Vagina (tissue), 2 donors: ENCODE results near the gene TBC1D19. TPM values are rescaled to one million over a fixed set of nuclear protein-coding genes. Genes with fewer than 3 reads are reported as not detected.

Experiments used
- DNase-seq, 2 donors: peaks; one replicate each; pipeline ENCODE4 v3.0.0-alpha.2; 2017; ENCODE audit errors: extremely low spot score in 2 of 2
- H3K27ac ChIP-seq: fragments of 200-600 bp; sonication (generic); one replicate; pipeline ENCODE4 v1.5.1; 2019
- H3K27me3 ChIP-seq: fragments of 200-600 bp; sonication (generic); one replicate; pipeline ENCODE4 v1.5.1; 2019
- H3K36me3 ChIP-seq, 2 donors: fragments of 200-600 bp; sonication (generic); one replicate each; pipeline ENCODE4 v1.5.1; 2017 to 2019
- H3K4me1 ChIP-seq: fragments of 200-600 bp; sonication (generic); one replicate; pipeline ENCODE4 v1.5.1; 2019
- H3K4me3 ChIP-seq, 2 donors: fragments of 200-600 bp; sonication (generic); 1 replicate in 1 of 2; 2 replicates in 1 of 2; pipeline ENCODE4 v1.5.1; 2016 to 2019
- H3K9me3 ChIP-seq: fragments of 200-600 bp; sonication (generic); one replicate; pipeline ENCODE4 v1.5.1; 2019
- POLR2A ChIP-seq, 2 donors: fragments of 450-650 bp; IDR thresholded peaks; one replicate each; pipeline ENCODE4 v1.6.1; 2017; ENCODE audit warnings: antibody characterized with exemption in 2 of 2, mild to moderate bottlenecking in 2 of 2, moderate library complexity in 2 of 2
- POLR2AphosphoS5 ChIP-seq, 2 donors: sonication (generic); formaldehyde crosslinking; IDR thresholded peaks; one replicate each; pipeline ENCODE4 v1.9.0; 2017; ENCODE audit warnings: antibody characterized with exemption in 2 of 2, mild to moderate bottlenecking in 2 of 2, low read depth in 1 of 2; ENCODE audit not compliant: insufficient read depth in 1 of 2
- intact Hi-C: fragments of 100-400 bp; cut with DNase I; formaldehyde crosslinking; loops from one replicate; pipeline ENCODE4 v1.15.1; 2023
- total RNA-seq: library from RNA; depleted of rRNA; stranded (reverse); fragments of >200 nt; gene quantifications from one replicate; pipeline ENCODE4 v1.2.3, GENCODE V29; 2016
- TF ChIP-seq, protein P1 (sequence below), 3 experiments: fragments of 450-650 bp in 2 of 3; fragments of 200-600 bp in 1 of 3; sonication (generic) in 1 of 3; IDR thresholded peaks; one replicate each; pipeline ENCODE4 v1.5.1; 2017 to 2019; ENCODE audit warnings: antibody characterized with exemption in 3 of 3, mild to moderate bottlenecking in 2 of 3, moderate library complexity in 2 of 3

Gene TBC1D19
- total RNA-seq, 1 donor from 2014 or later, result 10.8 TPM

DNA sequence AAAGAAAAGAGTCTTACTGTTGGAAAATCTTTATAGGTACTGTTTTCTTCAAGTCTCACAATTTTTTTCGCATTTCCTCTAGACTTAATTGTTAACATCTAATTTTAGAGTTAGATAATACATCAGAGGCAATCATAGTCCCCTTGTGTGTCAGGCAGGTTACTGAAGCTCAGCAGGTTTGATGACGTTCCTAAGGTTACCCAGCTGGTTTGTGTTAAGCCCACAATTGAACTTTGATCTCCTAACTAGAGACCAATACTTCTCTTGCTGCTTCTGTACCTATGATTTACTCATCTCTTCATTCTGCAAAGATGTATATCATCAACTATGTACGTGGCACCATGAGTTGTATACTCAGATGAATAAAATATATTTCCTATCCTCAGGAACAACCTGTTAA, 145.1 kb downstream of the TBC1D19 start:
- no peak for TF ChIP-seq POLR2A (IDR thresholded peaks at IDR 0.05)
- TF ChIP-seq POLR2AphosphoS5 (IDR thresholded peaks at IDR 0.05; ENCODE audit: insufficient read depth in 1 of 2, low read depth in 1 of 2), result no peak
- TF ChIP-seq, protein P1, sequence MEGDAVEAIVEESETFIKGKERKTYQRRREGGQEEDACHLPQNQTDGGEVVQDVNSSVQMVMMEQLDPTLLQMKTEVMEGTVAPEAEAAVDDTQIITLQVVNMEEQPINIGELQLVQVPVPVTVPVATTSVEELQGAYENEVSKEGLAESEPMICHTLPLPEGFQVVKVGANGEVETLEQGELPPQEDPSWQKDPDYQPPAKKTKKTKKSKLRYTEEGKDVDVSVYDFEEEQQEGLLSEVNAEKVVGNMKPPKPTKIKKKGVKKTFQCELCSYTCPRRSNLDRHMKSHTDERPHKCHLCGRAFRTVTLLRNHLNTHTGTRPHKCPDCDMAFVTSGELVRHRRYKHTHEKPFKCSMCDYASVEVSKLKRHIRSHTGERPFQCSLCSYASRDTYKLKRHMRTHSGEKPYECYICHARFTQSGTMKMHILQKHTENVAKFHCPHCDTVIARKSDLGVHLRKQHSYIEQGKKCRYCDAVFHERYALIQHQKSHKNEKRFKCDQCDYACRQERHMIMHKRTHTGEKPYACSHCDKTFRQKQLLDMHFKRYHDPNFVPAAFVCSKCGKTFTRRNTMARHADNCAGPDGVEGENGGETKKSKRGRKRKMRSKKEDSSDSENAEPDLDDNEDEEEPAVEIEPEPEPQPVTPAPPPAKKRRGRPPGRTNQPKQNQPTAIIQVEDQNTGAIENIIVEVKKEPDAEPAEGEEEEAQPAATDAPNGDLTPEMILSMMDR (IDR thresholded peaks at IDR 0.05), result no peak
- Histone ChIP-seq H3K4me1 (no peaks in the 10 kb centered on the region), H3K36me3 (peaks cover 0 to 6% of the 10 kb centered on the region in 2 donors), H3K9me3 (no peaks in the 10 kb centered on the region), H3K27ac (no peak overlapping the region), H3K4me3 (no peak overlapping the region), H3K27me3 (no peaks in the 10 kb centered on the region)
- DNase-seq, result no peak
- intact Hi-C loops, result no loop called here

DNA sequence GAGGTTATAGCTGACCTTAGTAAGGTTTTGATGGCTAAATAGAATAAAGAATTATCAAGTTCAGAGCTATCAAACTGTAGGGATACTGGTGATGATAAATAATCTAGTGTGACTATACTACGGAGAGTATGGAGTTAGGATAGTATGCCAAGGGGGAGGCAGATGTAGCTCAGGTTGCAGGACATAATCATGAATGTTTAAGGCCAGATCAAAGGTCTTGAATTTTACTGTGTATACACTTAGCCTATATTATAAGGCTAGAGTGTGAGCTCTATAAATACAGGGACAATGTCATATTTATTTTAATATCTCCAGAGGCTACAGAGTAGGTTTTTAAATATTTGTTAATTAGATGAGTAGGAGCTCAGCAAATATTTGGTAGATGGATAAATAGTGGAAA, 145.7 kb downstream of the TBC1D19 start:
- Histone ChIP-seq H3K36me3 (peaks cover 0 to 6% of the 10 kb centered on the region in 2 donors), H3K27me3 (no peaks in the 10 kb centered on the region), H3K4me3 (no peak overlapping the region), H3K9me3 (no peaks in the 10 kb centered on the region), H3K27ac (no peak overlapping the region), H3K4me1 (no peaks in the 10 kb centered on the region)
- TF ChIP-seq POLR2AphosphoS5 (IDR thresholded peaks at IDR 0.05; ENCODE audit: insufficient read depth in 1 of 2, low read depth in 1 of 2), result no peak
- no peak for DNase-seq
- intact Hi-C loops, result no loop called here

DNA sequence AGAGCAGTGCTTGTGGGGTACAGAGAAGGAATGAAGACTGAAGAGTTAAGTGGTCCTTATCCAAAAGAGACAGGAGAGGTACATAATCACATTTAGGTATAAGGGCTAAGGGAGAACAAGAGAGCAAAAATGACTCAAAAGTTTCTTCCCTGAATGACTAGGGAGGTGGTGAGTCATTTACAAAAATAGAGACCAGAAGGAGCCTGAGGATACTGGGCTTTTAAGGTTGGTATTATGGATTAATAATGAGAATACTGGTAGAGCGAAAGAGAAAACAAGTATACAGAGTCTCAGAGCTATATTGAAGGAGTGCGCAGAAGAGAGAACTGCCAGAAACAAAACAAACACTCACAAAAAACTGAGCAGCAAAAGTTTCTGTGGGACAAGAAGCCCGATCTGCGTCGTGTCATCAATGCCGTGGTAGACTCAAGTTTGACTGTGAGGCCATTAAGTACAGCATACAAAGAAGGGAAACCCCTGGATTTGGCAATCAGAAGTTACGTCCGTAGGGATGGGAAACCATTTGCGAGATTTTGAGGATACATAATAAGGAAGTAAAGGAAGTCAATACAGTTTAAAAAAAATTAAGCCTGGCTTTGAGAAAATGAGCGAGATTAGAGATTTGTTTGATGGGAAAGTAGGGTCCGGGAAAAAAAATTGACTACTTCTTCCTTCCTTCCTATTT, 147.6 kb downstream of the TBC1D19 start:
- Histone ChIP-seq H3K27ac (no peak overlapping the region), H3K4me1 (no peaks in the 10 kb centered on the region), H3K4me3 (no peak overlapping the region), H3K27me3 (no peaks in the 10 kb centered on the region), H3K9me3 (no peaks in the 10 kb centered on the region), H3K36me3 (no peaks in the 10 kb centered on the region)
- TF ChIP-seq POLR2AphosphoS5 (IDR thresholded peaks at IDR 0.05; ENCODE audit: insufficient read depth in 1 of 2, low read depth in 1 of 2) (no peak), POLR2A (IDR thresholded peaks at IDR 0.05) (no peak)
- TF ChIP-seq, protein P1 (IDR thresholded peaks at IDR 0.05), result no peak
- no peak for DNase-seq
- intact Hi-C loops, result no loop called here

DNA sequence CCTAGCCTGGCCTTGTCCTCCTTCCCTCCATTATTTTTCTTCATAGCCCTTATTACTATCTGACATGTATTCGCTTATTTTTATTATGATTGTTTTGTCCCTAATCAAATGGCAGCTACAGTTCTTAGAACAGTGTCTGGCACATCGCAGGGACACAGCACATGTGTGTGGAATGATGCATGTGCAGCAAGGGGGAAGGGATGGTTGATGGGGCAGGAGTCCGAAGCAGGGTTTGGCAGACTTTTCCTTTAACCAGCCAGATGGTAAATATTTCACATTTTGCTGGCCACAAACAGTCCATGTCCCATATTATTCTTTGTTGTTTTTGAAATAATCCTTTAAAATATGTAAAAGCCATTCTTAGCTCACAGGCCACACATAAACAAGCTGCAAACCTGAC, 148.5 kb downstream of the TBC1D19 start:
- Histone ChIP-seq H3K27me3 (no peaks in the 10 kb centered on the region), H3K27ac (no peak overlapping the region), H3K4me1 (no peaks in the 10 kb centered on the region), H3K36me3 (no peaks in the 10 kb centered on the region), H3K4me3 (no peak overlapping the region), H3K9me3 (no peaks in the 10 kb centered on the region)
- intact Hi-C loops, result no loop called here
- DNase-seq, result no peak
- TF ChIP-seq POLR2AphosphoS5 (IDR thresholded peaks at IDR 0.05; ENCODE audit: insufficient read depth in 1 of 2, low read depth in 1 of 2), result no peak
- TF ChIP-seq POLR2A (IDR thresholded peaks at IDR 0.05), result no peak
- TF ChIP-seq, protein P1 (IDR thresholded peaks at IDR 0.05), result no peak

DNA sequence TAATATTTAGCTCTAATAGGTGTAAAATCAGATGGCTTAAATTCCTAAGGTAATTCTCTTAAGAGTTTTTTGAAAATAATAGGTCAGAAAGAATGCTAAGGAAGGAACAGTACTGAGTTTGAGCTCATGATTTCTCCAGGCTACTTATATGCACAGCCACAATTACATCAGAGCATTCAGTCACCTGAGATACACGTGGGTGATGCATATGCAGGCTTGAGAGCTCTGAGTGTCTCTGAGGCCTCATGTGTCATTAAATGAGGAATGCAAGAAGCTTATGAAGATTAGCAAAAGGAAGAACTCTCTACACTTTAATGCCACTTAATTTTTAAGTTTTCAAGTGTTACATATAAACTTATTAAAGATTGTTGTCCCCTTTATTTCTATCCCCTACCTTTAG, 152.7 kb downstream of the TBC1D19 start:
- H3K4me3 ChIP-seq, result no peak overlapping the region
- no peaks in the 10 kb centered on the region for H3K36me3 ChIP-seq
- H3K27ac ChIP-seq, result no peak overlapping the region
- no peaks in the 10 kb centered on the region for H3K9me3 ChIP-seq
- intact Hi-C loops, result no loop called here
- H3K27me3 ChIP-seq, result no peaks in the 10 kb centered on the region
- no peak for DNase-seq
- H3K4me1 ChIP-seq, result peaks cover 3% of the 10 kb centered on the region
- TF ChIP-seq POLR2AphosphoS5 (IDR thresholded peaks at IDR 0.05; ENCODE audit: insufficient read depth in 1 of 2, low read depth in 1 of 2), result no peak
- TF ChIP-seq, protein P1 (IDR thresholded peaks at IDR 0.05), result no peak
- no peak for TF ChIP-seq POLR2A (IDR thresholded peaks at IDR 0.05)
